HepG2 (cell line): ENCODE results near the gene UBTFL1. TPM values are rescaled to one million over a fixed set of nuclear protein-coding genes. Genes with fewer than 3 reads are reported as not detected.

Experiments
- ATAC-seq: fragments of 200-7000 bp; cut with Tn5 transposase; 3 replicates; pipeline ENCODE4 v1.9.1; 2020; ENCODE audit warnings: mild to moderate bottlenecking, moderate library complexity
- BruUV-seq: library from RNA; stranded (reverse); fragments of 400-500 nt; replicated peaks from 2 replicates; lab custom pipeline; 2021; lab: Mats Ljungman, UMichigan
- CTCF ChIA-PET: fragments of 300-600 bp; formaldehyde crosslinking; extraction: SDS; loops from one replicate; lab custom pipeline; 2021; ENCODE audit warnings: low total read pairs, inconsistent platforms, low intra/inter-chr PET ratio; lab: Yijun Ruan, JAX
- POLR2A ChIA-PET: fragments of 350-600 bp; sonication (Branson Sonifier 250); formaldehyde crosslinking; loops from one replicate; lab custom pipeline; 2020; ENCODE audit warnings: antibody characterized with exemption, inconsistent platforms; lab: Yijun Ruan, JAX
- DNase-seq: peaks from one replicate; pipeline ENCODE4 v3.0.0-alpha.2; 2015; ENCODE audit warnings: low spot score
- FAIRE-seq: peaks from 3 replicates; lab custom pipeline; 2011; peaks lifted over from hg19 to GRCh38; lab: Jason Lieb, UNC
- H2AFZ ChIP-seq: one replicate; pipeline ENCODE4 v1.6.1; 2011; ENCODE audit warnings: low read length, inconsistent platforms
- H3K27ac ChIP-seq: fragments of 300-600 bp; 3 replicates; pipeline ENCODE4 v1.8.0; 2011; ENCODE audit warnings: mixed run types, mild to moderate bottlenecking, mixed read lengths, low read length, inconsistent platforms; ENCODE audit not compliant: insufficient read depth; ENCODE audit errors: extremely low read length
- H3K27me3 ChIP-seq, 2 experiments: fragments of 200-600 bp in 1 of 2; 2 replicates in 1 of 2; 3 replicates in 1 of 2; pipeline versions ENCODE4 v1.6.0 to v1.8.0; 2011; ENCODE audit warnings: low read length in 2 of 2, mild to moderate bottlenecking in 2 of 2, moderate library complexity in 2 of 2, inconsistent platforms in 1 of 2; ENCODE audit not compliant: insufficient read depth in 2 of 2, control insufficient read depth in 1 of 2
- H3K36me3 ChIP-seq, 2 experiments: fragments of 200-600 bp in 1 of 2; replicated peaks in 1 of 2; 2 replicates in 1 of 2; 3 replicates in 1 of 2; pipeline versions ENCODE4 v1.5.1 to v1.8.0; 2011; ENCODE audit warnings: low read length in 2 of 2, inconsistent platforms in 1 of 2; ENCODE audit not compliant: insufficient read depth in 2 of 2, control insufficient read depth in 1 of 2
- H3K4me1 ChIP-seq: 2 replicates; pipeline ENCODE4 v1.5.1; 2012; ENCODE audit warnings: low read length, inconsistent platforms; ENCODE audit not compliant: insufficient read depth
- H3K4me2 ChIP-seq: 2 replicates; pipeline ENCODE4 v1.6.0; 2011; ENCODE audit warnings: low read depth, low read length, inconsistent platforms
- H3K4me3 ChIP-seq, 3 experiments: fragments of 200-600 bp in 1 of 3; sonication (generic), shearing (Covaris generic) in 1 of 3; replicated peaks in 1 of 3; 2 replicates each; pipeline ENCODE4 v1.5.1; 2011 to 2016; ENCODE audit warnings: low read length in 3 of 3, inconsistent platforms in 2 of 3, low read depth in 2 of 3, mild to moderate bottlenecking in 2 of 3, control low read depth in 1 of 3, mixed read lengths in 1 of 3; ENCODE audit not compliant: insufficient read depth in 1 of 3
- H3K79me2 ChIP-seq: one replicate; pipeline ENCODE4 v1.6.1; 2011; ENCODE audit warnings: low read length, inconsistent platforms; ENCODE audit not compliant: insufficient read depth
- H3K9ac ChIP-seq: 2 replicates; pipeline ENCODE4 v1.6.0; 2011; ENCODE audit warnings: mild to moderate bottlenecking, low read depth, low read length, inconsistent platforms; ENCODE audit not compliant: insufficient read depth
- H3K9me3 ChIP-seq: 2 replicates; pipeline ENCODE4 v1.5.1; 2012; ENCODE audit warnings: mild to moderate bottlenecking, low read length
- H4K20me1 ChIP-seq: 2 replicates; pipeline ENCODE4 v1.6.0; 2011; ENCODE audit warnings: inconsistent platforms, mild to moderate bottlenecking, low read length, moderate library complexity; ENCODE audit not compliant: insufficient read depth
- ATM ChIP-seq: fragments of 450-650 bp; IDR thresholded peaks from 2 replicates; pipeline ENCODE4 v1.7.1; 2017; ENCODE audit warnings: mild to moderate bottlenecking, borderline replicate concordance
- BCL6 ChIP-seq: IDR thresholded peaks from 2 replicates; pipeline ENCODE4 v1.6.1; 2016; ENCODE audit warnings: missing genetic modification reagents, missing compliant biosample characterization
- GLI4 ChIP-seq: sonication (generic); formaldehyde crosslinking; IDR thresholded peaks from 2 replicates; pipeline ENCODE4 v1.5.1; 2020; ENCODE audit warnings: missing genetic modification reagents, mild to moderate bottlenecking, moderate library complexity, borderline replicate concordance
- HDAC6 ChIP-seq: fragments of 200-600 bp; sonication (generic); IDR thresholded peaks from 2 replicates; pipeline ENCODE4 v1.7.0; 2017; ENCODE audit warnings: mild to moderate bottlenecking, antibody characterized with exemption, low read length, low read depth
- KAT7 ChIP-seq: IDR thresholded peaks from 2 replicates; pipeline ENCODE4 v1.6.1; 2018; ENCODE audit warnings: borderline replicate concordance, missing compliant biosample characterization
- NFATC3 ChIP-seq: sonication (generic); formaldehyde crosslinking; IDR thresholded peaks from 2 replicates; pipeline ENCODE4 v1.5.1; 2020; ENCODE audit warnings: mild to moderate bottlenecking, missing genetic modification reagents
- REXO4 ChIP-seq: sonication (generic); formaldehyde crosslinking; IDR thresholded peaks from 2 replicates; pipeline ENCODE4 v1.8.0; 2022; ENCODE audit warnings: missing genetic modification reagents, mild to moderate bottlenecking, borderline replicate concordance
- STAG1 ChIP-seq: sonication (generic); formaldehyde crosslinking; IDR thresholded peaks from 2 replicates; pipeline ENCODE4 v1.4.0; 2020; ENCODE audit warnings: missing genetic modification reagents
- TP53 ChIP-seq: sonication (generic); formaldehyde crosslinking; conservative IDR thresholded peaks from 2 replicates; pipeline ENCODE4 v1.4.0; 2020; ENCODE audit warnings: missing genetic modification reagents
- ZNF260 ChIP-seq: sonication (generic); formaldehyde crosslinking; IDR thresholded peaks from 2 replicates; pipeline ENCODE4 v1.4.0; 2020; ENCODE audit warnings: missing genetic modification reagents, low read depth, mild to moderate bottlenecking, borderline replicate concordance
- ZNF782 ChIP-seq: sonication (generic); formaldehyde crosslinking; IDR thresholded peaks from 2 replicates; pipeline ENCODE4 v1.4.0; 2020; ENCODE audit warnings: missing genetic modification reagents, mild to moderate bottlenecking, borderline replicate concordance
- ZSCAN31 ChIP-seq: sonication (generic); formaldehyde crosslinking; IDR thresholded peaks from 2 replicates; pipeline ENCODE4 v1.5.0; 2020; ENCODE audit warnings: low read depth, mild to moderate bottlenecking, missing genetic modification reagents
- WGBS: methylation state at CpG from one replicate; pipeline ENCODE4 v1.1.6; 2017; ENCODE audit warnings: low lambda C conversion rate; 5-methylcytosine and 5-hydroxymethylcytosine counted together
- in situ Hi-C: cut with HindIII; loops from 2 replicates; pipeline ENCODE4 v1.10.0; 2017; ENCODE audit warnings: low pct_unique_long_range_greater_than_20kb; ENCODE audit not compliant: extremely low pct_ligation_motif_present
- intact Hi-C: fragments of 100-400 bp; cut with micrococcal nuclease; formaldehyde crosslinking; loops from one replicate; pipeline ENCODE4 v1.10.0; 2022; ENCODE audit not compliant: unreplicated experiment
- polyA plus RNA-seq, 8 experiments: library from polyadenylated mRNA; depleted of rRNA in 3 of 8; stranded (reverse) in 7 of 8; unstranded in 1 of 8; fragments of >200 nt; fragmentation: Illumina TruSeq in 4 of 8; extraction: Trizol in 4 of 8; gene quantifications; 2 replicates each; pipeline versions ENCODE4 v1.2.1 to v1.2.3, GENCODE V29; 2011 to 2016; ENCODE audit warnings: low read depth in 4 of 8, missing spikeins in 1 of 8, mixed read lengths in 1 of 8; ENCODE audit not compliant: insufficient read depth in 1 of 8
- total RNA-seq, 5 experiments: library from RNA; depleted of rRNA; stranded (reverse); fragments of >200 nt; fragmentation: Illumina TruSeq; extraction: Trizol; gene quantifications; 2 replicates each; pipeline ENCODE4 v1.2.3, GENCODE V29; 2016; ENCODE audit warnings: low read depth in 1 of 5
- TF ChIP-seq, protein P1 (sequence below): sonication (generic); formaldehyde crosslinking; IDR thresholded peaks from 2 replicates; pipeline ENCODE4 v1.5.0; 2020; ENCODE audit warnings: mild to moderate bottlenecking, missing genetic modification reagents, moderate library complexity
- TF ChIP-seq, protein P2 (sequence below): IDR thresholded peaks from 2 replicates; pipeline ENCODE4 v1.6.1; 2012; ENCODE audit warnings: inconsistent platforms
- TF ChIP-seq, protein P3 (sequence below): sonication (generic); formaldehyde crosslinking; IDR thresholded peaks from 2 replicates; pipeline ENCODE4 v1.4.0; 2020; ENCODE audit warnings: missing genetic modification reagents

Gene UBTFL1
- total and polyA plus RNA-seq, 2 of the 13 experiments (the other 11 are each of a cell fraction or from before 2014, with no cell fraction given), result not detected

DNA sequence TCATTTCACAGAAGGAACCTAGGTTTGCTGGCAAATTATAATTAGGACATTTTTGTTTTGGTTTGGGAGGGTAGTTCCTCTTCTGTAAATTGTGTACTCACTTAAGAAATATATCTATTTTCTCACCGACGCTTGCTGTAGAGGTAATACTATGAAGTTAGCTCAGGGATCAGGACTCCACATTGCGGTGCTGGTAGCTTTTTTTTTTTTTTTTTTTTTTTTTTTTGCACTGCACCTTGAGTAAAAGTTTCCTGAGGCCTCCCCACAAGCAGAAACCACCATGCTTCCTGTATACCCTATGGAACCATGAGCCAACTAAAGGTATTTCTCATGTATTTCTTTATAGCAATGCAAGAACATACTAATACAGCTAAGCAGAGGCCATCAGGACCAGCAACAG is 14.7 kb downstream of the UBTFL1 start (continued):
- TF ChIP-seq ZNF782 (CRISPR knock-in tag), result no peak
- no peak for TF ChIP-seq HDAC6
- TF ChIP-seq ATM, result no peak
- no peak for TF ChIP-seq ZSCAN31 (CRISPR knock-in tag)
- TF ChIP-seq REXO4, result no peak
- no peak for TF ChIP-seq ZNF260 (CRISPR knock-in tag)

DNA sequence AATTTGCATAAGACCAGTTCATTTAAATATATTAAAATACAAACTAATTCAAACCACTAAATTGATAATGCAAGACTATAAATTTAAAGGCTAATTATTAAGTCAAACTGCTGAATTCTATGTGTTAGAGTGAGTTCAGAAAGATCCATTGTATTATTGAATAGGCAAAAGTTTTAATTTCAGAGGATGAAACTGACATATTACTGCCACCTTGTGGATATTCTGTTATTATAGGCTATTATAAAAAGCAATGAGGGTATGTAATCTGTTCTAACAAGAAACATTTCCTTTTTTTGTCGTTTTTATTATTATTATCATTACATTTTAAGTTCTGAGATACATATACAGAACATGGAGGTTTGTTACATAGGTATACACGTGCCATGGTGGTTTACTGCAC is 27.8 kb downstream of the UBTFL1 start:
- FAIRE-seq, result no peak
- intact Hi-C loops, result loop anchor here (2.0 to 5.0 kb wide), 2 partner anchors 439 to 486 kb away; no protein-coding TSS in a partner anchor
- no peak for ATAC-seq
- ChIA-PET POLR2A (no interaction called here), CTCF (no interaction called here)
- Histone ChIP-seq H4K20me1 (no peaks in the 10 kb centered on the region), H3K36me3 (no peaks in the 10 kb centered on the region), H2AFZ (no peak overlapping the region), H3K4me2 (no peak overlapping the region), H3K27me3 (no peaks in the 10 kb centered on the region; a peak in 1 of 5 replicates), H3K27ac (no peak overlapping the region), H3K4me1 (no peaks in the 10 kb centered on the region), H3K4me3 (no peak overlapping the region), H3K79me2 (no peaks in the 10 kb centered on the region), H3K9me3 (no peaks in the 10 kb centered on the region), H3K9ac (no peak overlapping the region)
- no peak for TF ChIP-seq GLI4 (CRISPR knock-in tag)
- no peak for TF ChIP-seq KAT7 (CRISPR knock-in tag)
- no peak for TF ChIP-seq BCL6 (CRISPR knock-in tag)
- TF ChIP-seq, protein P1, sequence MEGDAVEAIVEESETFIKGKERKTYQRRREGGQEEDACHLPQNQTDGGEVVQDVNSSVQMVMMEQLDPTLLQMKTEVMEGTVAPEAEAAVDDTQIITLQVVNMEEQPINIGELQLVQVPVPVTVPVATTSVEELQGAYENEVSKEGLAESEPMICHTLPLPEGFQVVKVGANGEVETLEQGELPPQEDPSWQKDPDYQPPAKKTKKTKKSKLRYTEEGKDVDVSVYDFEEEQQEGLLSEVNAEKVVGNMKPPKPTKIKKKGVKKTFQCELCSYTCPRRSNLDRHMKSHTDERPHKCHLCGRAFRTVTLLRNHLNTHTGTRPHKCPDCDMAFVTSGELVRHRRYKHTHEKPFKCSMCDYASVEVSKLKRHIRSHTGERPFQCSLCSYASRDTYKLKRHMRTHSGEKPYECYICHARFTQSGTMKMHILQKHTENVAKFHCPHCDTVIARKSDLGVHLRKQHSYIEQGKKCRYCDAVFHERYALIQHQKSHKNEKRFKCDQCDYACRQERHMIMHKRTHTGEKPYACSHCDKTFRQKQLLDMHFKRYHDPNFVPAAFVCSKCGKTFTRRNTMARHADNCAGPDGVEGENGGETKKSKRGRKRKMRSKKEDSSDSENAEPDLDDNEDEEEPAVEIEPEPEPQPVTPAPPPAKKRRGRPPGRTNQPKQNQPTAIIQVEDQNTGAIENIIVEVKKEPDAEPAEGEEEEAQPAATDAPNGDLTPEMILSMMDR (CRISPR knock-in tag), result peak; percentile 36
- TF ChIP-seq, protein P2, sequence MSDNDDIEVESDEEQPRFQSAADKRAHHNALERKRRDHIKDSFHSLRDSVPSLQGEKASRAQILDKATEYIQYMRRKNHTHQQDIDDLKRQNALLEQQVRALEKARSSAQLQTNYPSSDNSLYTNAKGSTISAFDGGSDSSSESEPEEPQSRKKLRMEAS, result no peak
- TF ChIP-seq NFATC3 (CRISPR knock-in tag), result no peak
- TF ChIP-seq, protein P3, sequence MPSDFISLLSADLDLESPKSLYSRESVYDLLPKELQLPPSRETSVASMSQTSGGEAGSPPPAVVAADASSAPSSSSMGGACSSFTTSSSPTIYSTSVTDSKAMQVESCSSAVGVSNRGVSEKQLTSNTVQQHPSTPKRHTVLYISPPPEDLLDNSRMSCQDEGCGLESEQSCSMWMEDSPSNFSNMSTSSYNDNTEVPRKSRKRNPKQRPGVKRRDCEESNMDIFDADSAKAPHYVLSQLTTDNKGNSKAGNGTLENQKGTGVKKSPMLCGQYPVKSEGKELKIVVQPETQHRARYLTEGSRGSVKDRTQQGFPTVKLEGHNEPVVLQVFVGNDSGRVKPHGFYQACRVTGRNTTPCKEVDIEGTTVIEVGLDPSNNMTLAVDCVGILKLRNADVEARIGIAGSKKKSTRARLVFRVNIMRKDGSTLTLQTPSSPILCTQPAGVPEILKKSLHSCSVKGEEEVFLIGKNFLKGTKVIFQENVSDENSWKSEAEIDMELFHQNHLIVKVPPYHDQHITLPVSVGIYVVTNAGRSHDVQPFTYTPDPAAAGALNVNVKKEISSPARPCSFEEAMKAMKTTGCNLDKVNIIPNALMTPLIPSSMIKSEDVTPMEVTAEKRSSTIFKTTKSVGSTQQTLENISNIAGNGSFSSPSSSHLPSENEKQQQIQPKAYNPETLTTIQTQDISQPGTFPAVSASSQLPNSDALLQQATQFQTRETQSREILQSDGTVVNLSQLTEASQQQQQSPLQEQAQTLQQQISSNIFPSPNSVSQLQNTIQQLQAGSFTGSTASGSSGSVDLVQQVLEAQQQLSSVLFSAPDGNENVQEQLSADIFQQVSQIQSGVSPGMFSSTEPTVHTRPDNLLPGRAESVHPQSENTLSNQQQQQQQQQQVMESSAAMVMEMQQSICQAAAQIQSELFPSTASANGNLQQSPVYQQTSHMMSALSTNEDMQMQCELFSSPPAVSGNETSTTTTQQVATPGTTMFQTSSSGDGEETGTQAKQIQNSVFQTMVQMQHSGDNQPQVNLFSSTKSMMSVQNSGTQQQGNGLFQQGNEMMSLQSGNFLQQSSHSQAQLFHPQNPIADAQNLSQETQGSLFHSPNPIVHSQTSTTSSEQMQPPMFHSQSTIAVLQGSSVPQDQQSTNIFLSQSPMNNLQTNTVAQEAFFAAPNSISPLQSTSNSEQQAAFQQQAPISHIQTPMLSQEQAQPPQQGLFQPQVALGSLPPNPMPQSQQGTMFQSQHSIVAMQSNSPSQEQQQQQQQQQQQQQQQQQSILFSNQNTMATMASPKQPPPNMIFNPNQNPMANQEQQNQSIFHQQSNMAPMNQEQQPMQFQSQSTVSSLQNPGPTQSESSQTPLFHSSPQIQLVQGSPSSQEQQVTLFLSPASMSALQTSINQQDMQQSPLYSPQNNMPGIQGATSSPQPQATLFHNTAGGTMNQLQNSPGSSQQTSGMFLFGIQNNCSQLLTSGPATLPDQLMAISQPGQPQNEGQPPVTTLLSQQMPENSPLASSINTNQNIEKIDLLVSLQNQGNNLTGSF (CRISPR knock-in tag), result no peak
- no peak for TF ChIP-seq TP53
- peak; percentile 47 for TF ChIP-seq STAG1
- 0% methylated on average over 2 of the region's 2 CpGs for WGBS
- no TSS peak for BruUV-seq
- DNase-seq, result no peak
- in situ Hi-C loops, result no loop called here
